Breast epithelium (tissue), 4 donors: Measurements from ENCODE around the gene UTP3. TPM values are rescaled to one million over a fixed set of nuclear protein-coding genes. Genes with fewer than 3 reads are reported as not detected.
"Not testable (repeated sequence)": the region's sequence is repeated elsewhere in the genome, so short reads cannot be mapped to it uniquely, and the experiment has no call there.

Experiments used
- DNase-seq, 2 donors: peaks; one replicate each; pipeline ENCODE4 v3.0.0-alpha.2; 2019; ENCODE audit warnings: low spot score in 2 of 2
- H3K27ac ChIP-seq, 2 donors: fragments of 200-600 bp; sonication (generic) in 1 of 2; one replicate each; pipeline ENCODE4 v1.5.1; 2016 to 2019; ENCODE audit warnings: mild to moderate bottlenecking in 1 of 2
- H3K27me3 ChIP-seq, 2 donors: fragments of 200-600 bp; sonication (generic) in 1 of 2; one replicate each; pipeline versions ENCODE4 v1.5.1 to v1.6.0; 2017 to 2019; ENCODE audit warnings: control low read depth in 1 of 2, mild to moderate bottlenecking in 1 of 2
- H3K36me3 ChIP-seq: fragments of 200-600 bp; one replicate; pipeline ENCODE4 v1.5.1; 2019
- H3K4me1 ChIP-seq, 2 donors: fragments of 200-600 bp; sonication (generic); one replicate each; pipeline ENCODE4 v1.5.1; 2016 to 2019; ENCODE audit warnings: control low read depth in 1 of 2
- H3K4me3 ChIP-seq, 3 donors: fragments of 200-600 bp; sonication (generic); 1 replicate in 2 of 3; 2 replicates in 1 of 3; pipeline ENCODE4 v1.5.1; 2016 to 2019; ENCODE audit warnings: mild to moderate bottlenecking in 3 of 3, moderate library complexity in 2 of 3
- H3K9me3 ChIP-seq, 2 donors: fragments of 200-600 bp; sonication (generic) in 1 of 2; one replicate each; pipeline ENCODE4 v1.5.1; 2016 to 2019; ENCODE audit warnings: control low read depth in 1 of 2
- POLR2A ChIP-seq: fragments of 450-650 bp; IDR thresholded peaks from one replicate; pipeline ENCODE4 v1.6.1; 2016; ENCODE audit warnings: antibody characterized with exemption, mild to moderate bottlenecking, moderate library complexity
- POLR2AphosphoS5 ChIP-seq, 3 donors: sonication (generic); formaldehyde crosslinking; IDR thresholded peaks; one replicate each; pipeline ENCODE4 v1.6.1; 2017; ENCODE audit warnings: antibody characterized with exemption in 3 of 3
- intact Hi-C: fragments of 100-400 bp; cut with DNase I; formaldehyde crosslinking; loops from one replicate; pipeline ENCODE4 v1.15.1; 2023; ENCODE audit warnings: low total_unique reads
- total RNA-seq, 3 donors: library from RNA; depleted of rRNA; stranded (reverse); fragments of >200 nt; gene quantifications; one replicate each; pipeline ENCODE4 v1.1.0, GENCODE V29; 2016
- TF ChIP-seq, protein P1 (sequence below), 3 donors: fragments of 450-650 bp; IDR thresholded peaks; one replicate each; pipeline ENCODE4 v1.5.1; 2016 to 2017; ENCODE audit warnings: antibody characterized with exemption in 3 of 3, mild to moderate bottlenecking in 3 of 3, moderate library complexity in 3 of 3

Gene UTP3
- total RNA-seq, 3 donors from 2014 or later, result 18.9 to 22.0 (median 19.3) TPM

DNA sequence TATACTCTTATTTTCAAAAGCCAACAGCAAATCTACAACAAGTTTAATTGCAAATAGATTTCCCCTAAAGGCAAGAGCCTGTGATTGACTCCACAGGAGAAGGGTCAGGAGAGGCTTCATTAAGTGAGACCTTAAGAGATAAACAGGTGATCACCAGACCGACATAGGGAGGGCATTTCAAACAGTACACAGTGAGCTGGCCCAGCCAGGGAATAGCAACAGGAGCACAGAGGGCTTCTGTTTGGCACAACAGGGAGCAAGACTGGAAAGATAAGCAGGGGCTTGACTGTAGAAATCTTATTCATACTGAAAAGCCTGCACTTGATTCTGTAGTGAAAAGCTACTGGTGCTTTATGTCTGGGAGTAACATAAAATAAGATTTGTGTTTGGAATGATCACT lies 37.3 kb downstream of the UTP3 start:
- no peak for DNase-seq
- intact Hi-C loops, result no loop called here
- no peaks in the 10 kb centered on the region for H3K27me3 ChIP-seq
- H3K27ac ChIP-seq, result no peak overlapping the region
- H3K4me1 ChIP-seq, result no peaks in the 10 kb centered on the region
- H3K9me3 ChIP-seq, result no peaks in the 10 kb centered on the region
- no peak overlapping the region for H3K4me3 ChIP-seq
- H3K36me3 ChIP-seq, result no peaks in the 10 kb centered on the region
- TF ChIP-seq POLR2A (no peak), POLR2AphosphoS5 (IDR thresholded peaks at IDR 0.05) (no peak)
- TF ChIP-seq, protein P1, sequence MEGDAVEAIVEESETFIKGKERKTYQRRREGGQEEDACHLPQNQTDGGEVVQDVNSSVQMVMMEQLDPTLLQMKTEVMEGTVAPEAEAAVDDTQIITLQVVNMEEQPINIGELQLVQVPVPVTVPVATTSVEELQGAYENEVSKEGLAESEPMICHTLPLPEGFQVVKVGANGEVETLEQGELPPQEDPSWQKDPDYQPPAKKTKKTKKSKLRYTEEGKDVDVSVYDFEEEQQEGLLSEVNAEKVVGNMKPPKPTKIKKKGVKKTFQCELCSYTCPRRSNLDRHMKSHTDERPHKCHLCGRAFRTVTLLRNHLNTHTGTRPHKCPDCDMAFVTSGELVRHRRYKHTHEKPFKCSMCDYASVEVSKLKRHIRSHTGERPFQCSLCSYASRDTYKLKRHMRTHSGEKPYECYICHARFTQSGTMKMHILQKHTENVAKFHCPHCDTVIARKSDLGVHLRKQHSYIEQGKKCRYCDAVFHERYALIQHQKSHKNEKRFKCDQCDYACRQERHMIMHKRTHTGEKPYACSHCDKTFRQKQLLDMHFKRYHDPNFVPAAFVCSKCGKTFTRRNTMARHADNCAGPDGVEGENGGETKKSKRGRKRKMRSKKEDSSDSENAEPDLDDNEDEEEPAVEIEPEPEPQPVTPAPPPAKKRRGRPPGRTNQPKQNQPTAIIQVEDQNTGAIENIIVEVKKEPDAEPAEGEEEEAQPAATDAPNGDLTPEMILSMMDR (IDR thresholded peaks at IDR 0.05), result no peak

DNA sequence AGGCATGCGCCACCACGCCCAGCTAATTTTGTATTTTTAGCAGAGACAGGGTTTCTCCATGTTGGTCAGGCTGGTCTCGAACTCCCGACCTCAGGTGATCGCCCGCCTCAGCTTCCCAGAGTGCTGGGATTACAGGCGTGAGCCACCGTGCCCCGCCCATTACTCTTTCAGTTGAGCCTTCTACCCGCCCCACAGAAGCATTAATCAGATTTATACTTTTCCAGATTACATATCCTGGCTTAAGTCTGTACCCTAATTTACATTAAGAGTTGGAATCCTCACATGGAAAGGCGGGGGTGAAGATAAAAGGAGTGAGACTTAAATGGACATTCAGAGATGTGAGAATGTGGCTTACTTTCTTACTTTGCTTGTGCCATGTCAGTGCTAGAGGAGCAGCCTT lies 38.2 kb downstream of the UTP3 start:
- DNase-seq, intact Hi-C loops, H3K36me3 ChIP-seq, H3K27me3 ChIP-seq, H3K27ac ChIP-seq, H3K9me3 ChIP-seq, H3K4me1 ChIP-seq, H3K4me3 ChIP-seq: not testable (repeated sequence)

DNA sequence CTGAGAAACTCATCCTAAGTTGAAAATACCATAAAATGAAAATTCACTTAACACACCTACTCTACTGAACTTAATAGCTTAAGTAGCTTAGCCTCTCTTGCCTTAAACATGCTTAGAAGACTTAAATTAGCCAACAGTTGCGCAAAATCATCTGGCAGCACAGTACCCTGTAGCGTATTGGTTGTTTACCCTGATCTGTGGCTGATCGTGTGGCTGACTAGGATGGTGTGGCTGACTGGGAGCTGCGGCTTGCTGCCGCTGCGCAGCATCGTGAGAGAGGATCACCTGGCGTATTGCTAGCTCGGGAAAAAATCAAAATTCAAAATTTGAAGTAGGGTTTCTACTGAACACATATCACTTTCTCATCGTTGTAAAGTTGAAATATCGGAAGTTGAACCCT lies 39.8 kb downstream of the UTP3 start:
- intact Hi-C loops, result no loop called here

DNA sequence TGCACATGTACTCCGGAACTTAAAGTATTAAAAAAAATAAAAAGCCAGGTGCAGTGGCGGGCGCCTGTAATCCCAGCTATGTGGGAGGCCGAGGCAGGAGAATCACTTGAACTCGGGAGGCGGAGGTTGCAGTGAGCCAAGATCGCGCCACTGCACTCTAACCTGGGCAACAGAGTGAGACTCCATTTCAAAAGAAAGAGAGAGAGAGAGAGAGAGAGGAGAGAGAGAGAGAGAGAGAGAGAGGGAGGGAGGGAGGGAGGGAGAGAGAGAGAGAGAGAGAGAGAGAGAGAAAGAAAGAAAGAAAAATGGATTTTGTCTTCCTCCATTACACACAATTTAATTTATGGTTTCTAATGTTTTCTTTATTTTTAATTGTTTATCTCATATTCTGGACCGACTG lies 44.5 kb downstream of the UTP3 start:
- intact Hi-C loops, H3K4me1 ChIP-seq, H3K4me3 ChIP-seq, H3K36me3 ChIP-seq, H3K27me3 ChIP-seq, DNase-seq, H3K27ac ChIP-seq, H3K9me3 ChIP-seq: not testable (repeated sequence)

More for the DNA sequence above, 39.8 kb downstream of the UTP3 start:
- H3K27me3 ChIP-seq, result no peaks in the 10 kb centered on the region
- no peaks in the 10 kb centered on the region for H3K9me3 ChIP-seq
- H3K4me3 ChIP-seq, result no peak overlapping the region
- no peaks in the 10 kb centered on the region for H3K36me3 ChIP-seq
- TF ChIP-seq, protein P1 (IDR thresholded peaks at IDR 0.05), result no peak
- TF ChIP-seq POLR2A (no peak), POLR2AphosphoS5 (IDR thresholded peaks at IDR 0.05) (no peak)
- H3K4me1 ChIP-seq, result no peaks in the 10 kb centered on the region
- DNase-seq, result no peak
- no peak overlapping the region for H3K27ac ChIP-seq

DNA sequence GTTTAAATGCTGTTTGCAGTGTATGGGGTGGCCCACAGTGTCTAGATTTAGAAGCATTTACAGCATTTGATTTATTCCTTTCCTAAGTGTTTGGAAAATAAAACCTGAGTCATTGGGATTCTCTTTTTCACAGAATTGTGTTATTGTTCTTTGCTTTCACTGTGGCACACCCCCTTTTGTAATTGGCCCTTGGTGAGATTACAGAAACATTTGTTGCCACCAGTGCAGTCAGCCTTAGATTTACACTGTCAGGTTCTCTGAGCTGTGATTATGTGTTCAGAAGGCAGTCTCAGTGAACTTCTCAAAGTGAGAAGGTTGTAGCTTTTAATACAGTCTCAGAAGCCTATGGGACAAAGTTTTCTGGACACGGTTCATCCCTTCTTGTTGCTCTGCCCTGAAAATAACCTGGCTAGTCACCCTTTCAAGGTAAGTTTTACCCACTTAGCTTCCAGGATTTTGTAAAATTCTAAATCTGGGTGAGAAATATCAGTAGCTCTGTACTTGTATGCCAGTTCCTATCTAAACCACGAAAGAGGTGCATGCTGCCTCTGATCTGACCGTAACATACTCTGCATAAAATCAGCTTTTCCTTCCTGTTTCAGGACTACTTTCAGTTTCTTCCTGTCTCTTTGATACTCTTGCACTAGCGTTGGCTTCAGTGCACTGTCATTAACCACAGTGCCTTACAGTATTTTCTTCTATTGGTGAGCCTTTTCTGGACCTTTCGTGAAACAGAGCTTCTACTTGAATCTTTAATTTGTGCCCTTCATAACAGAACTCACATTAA lies 46.0 kb downstream of the UTP3 start:
- TF ChIP-seq, protein P1 (IDR thresholded peaks at IDR 0.05), result no peak
- Histone ChIP-seq H3K4me3 (peak overlapping the region; percentile 29 to 57 (median 40)), H3K4me1 (no peaks in the 10 kb centered on the region), H3K27me3 (no peaks in the 10 kb centered on the region), H3K9me3 (no peaks in the 10 kb centered on the region), H3K36me3 (no peaks in the 10 kb centered on the region), H3K27ac (peak overlapping the region; percentile 73 to 81)
- intact Hi-C loops, result no loop called here
- no peak for DNase-seq

DNA sequence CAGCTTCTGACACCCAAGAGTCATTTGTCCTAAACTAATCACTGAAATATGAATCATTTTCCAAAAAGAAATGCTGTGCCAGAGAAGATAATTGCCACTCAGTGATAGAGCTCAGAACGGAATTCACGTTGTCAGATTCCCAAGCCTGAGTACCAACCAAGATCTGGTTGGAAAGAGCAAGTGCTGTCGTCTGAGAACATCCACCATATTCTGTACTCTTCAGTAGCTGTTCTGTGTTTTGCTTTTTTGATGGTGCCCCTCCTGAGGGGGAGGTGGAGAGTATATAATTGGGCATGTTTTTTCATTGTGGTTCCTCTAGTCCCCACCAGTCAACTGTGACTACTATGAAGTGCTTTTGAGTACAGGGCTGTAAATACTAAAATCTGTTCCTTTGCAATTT lies 46.6 kb downstream of the UTP3 start:
- Histone ChIP-seq H3K4me3 (peak overlapping the region; percentile 29 to 57 (median 40)), H3K9me3 (no peaks in the 10 kb centered on the region), H3K4me1 (no peaks in the 10 kb centered on the region), H3K27me3 (no peaks in the 10 kb centered on the region), H3K36me3 (no peaks in the 10 kb centered on the region), H3K27ac (peak overlapping the region; percentile 73 to 81)
- no peak for DNase-seq
- intact Hi-C loops, result no loop called here
- TF ChIP-seq POLR2A, result no peak
- TF ChIP-seq, protein P1 (IDR thresholded peaks at IDR 0.05), result no peak
- TF ChIP-seq POLR2AphosphoS5 (IDR thresholded peaks at IDR 0.05), result no peak

DNA sequence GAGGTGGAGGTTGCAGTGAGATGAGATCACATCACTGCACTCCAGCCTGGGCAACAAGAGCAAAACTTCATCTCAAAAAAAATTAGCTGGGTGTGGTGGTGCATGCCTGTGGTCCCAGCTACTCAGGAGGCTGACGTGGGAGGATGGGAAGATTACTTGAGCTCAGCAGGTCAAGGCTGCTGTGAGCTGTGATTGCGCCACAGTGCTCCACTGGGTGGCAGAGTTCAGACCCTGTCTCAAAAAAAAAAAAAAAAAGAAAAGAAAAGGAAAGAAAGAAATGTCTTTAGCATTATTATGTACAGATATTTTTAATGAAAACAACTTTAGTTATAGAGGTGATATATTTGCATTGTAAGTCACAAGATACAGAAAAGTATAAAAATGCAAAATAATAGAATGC lies 47.6 kb downstream of the UTP3 start:
- H3K4me3 ChIP-seq, H3K27ac ChIP-seq, intact Hi-C loops, H3K9me3 ChIP-seq, DNase-seq, H3K4me1 ChIP-seq, H3K27me3 ChIP-seq, H3K36me3 ChIP-seq: not testable (repeated sequence)
